Aorta (tissue), 5 donors: Measurements from ENCODE around the gene MYO5C. TPM values are rescaled to one million over a fixed set of nuclear protein-coding genes. Genes with fewer than 3 reads are reported as not detected.
"Not testable (repeated sequence)": the region's sequence is repeated elsewhere in the genome, so short reads cannot be mapped to it uniquely, and the experiment has no call there.

Source experiments
- ATAC-seq: fragments of 200-7000 bp; cut with Tn5 transposase; one replicate; pipeline ENCODE4 v1.9.1; 2022; ENCODE audit warnings: moderate library complexity; ENCODE audit not compliant: low FRiP score
- DNase-seq, 2 donors: peaks; one replicate each; pipeline ENCODE4 v3.0.0-alpha.2; 2020
- H3K27ac ChIP-seq, 2 donors: one replicate each; pipeline ENCODE4 v1.5.1; 2013; ENCODE audit warnings: low read length in 2 of 2, mild to moderate bottlenecking in 2 of 2, moderate library complexity in 2 of 2, control low read depth in 1 of 2, inconsistent platforms in 1 of 2, low read depth in 1 of 2
- H3K27me3 ChIP-seq, 2 donors: one replicate each; pipeline ENCODE4 v1.6.1; 2013; ENCODE audit warnings: control low read depth in 1 of 2, low read length in 1 of 2, mild to moderate bottlenecking in 1 of 2, moderate library complexity in 1 of 2; ENCODE audit not compliant: insufficient read depth in 2 of 2, control insufficient read depth in 1 of 2
- H3K36me3 ChIP-seq, 2 donors: one replicate each; pipeline ENCODE4 v1.6.1; 2013; ENCODE audit warnings: control low read depth in 1 of 2, low read length in 1 of 2, mild to moderate bottlenecking in 1 of 2; ENCODE audit not compliant: insufficient read depth in 2 of 2, control insufficient read depth in 1 of 2
- H3K4me1 ChIP-seq, 2 donors: one replicate each; pipeline ENCODE4 v1.6.1; 2013; ENCODE audit warnings: low read length in 2 of 2, control low read depth in 1 of 2, mild to moderate bottlenecking in 1 of 2, moderate library complexity in 1 of 2; ENCODE audit not compliant: insufficient read depth in 2 of 2, control insufficient read depth in 1 of 2
- H3K4me3 ChIP-seq, 2 donors: one replicate each; pipeline ENCODE4 v1.5.1; 2013; ENCODE audit warnings: low read length in 2 of 2, control low read depth in 1 of 2, mild to moderate bottlenecking in 1 of 2
- H3K9me3 ChIP-seq: one replicate; pipeline ENCODE4 v1.6.1; 2013; ENCODE audit warnings: mild to moderate bottlenecking, low read length; ENCODE audit not compliant: control insufficient read depth
- WGBS, 2 donors: extraction: QIAGEN DNeasy Blood & Tissue Kit; methylation state at CpG; one replicate each; pipeline ENCODE4 v1.1.7; 2013; 5-methylcytosine and 5-hydroxymethylcytosine counted together
- intact Hi-C, 2 donors: fragments of 100-400 bp; cut with DNase I; formaldehyde crosslinking; loops; one replicate each; pipeline versions ENCODE4 v1.14.2 to v1.15.0; 2022
- polyA plus RNA-seq, 2 donors: library from polyadenylated mRNA; stranded (reverse); fragments of 200-250 nt; gene quantifications; one replicate each; pipeline ENCODE4 v1.2.3, GENCODE V29; 2013
- total RNA-seq, 2 donors: library from RNA; stranded (reverse); fragmentation: NEBNext Ultra II Directional; extraction: Animal tissue kit (Norgen Biotek cat#: 25700); gene quantifications; one replicate each; pipeline ENCODE4 v1.2.1, GENCODE V29; 2021
- donor health status: healthy with polysubstance abuse.
- donor health status: Bipolar disorder and iron deficiency.
- donor health status: DM: no; HTN: no; CAD: no.
- donor health status: DM: no; HTN: no; CAD: no.
- donor health status: DM: yes; HTN: yes; CAD: no.

MYO5C gene
- total and polyA plus RNA-seq, 4 donors = 0.08 to 15.3 (median 4.8) TPM

DNA sequence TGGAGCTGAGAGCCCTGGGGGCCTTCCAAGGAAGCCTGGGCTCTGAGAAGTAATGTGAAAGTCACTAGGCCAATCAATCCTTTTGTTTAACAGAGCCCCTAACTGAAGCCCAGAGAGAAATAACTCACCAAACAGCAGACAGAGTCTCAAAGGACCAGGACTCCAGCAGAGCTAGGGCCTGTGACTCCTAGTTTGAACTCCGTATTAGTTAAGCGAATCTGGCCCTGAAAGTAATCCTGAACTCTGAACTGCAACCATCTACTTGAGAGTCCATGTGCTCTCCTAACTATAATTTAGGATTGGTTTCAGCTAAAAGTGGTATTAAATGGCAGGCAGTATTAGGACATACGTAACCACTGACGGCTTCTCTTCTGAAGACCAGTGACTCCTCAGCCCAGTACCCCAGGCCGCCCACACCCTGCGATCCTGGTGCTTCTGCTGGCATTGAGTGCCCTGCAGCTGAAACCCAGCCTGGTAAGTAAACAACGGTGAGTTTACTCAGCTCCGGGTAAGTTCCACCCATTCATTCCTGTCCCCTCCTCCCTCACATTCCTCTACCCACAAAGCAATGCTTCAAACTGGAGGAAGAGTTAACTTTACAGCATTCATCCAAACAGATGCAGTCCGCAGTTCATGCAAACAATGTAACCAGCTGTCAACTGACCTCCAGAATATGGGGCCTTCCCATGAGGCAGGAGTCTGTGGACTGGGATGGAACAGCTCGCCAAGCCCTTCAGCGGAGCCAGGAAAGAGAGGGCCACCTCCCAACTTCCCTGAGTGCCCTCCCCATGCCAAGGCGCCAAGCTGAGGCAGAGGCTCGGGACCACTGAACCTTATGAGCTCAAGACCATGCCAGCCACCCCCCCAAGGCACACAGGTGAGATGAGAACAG, 7.3 kb downstream of the MYO5C start:
- DNase-seq (no peak), ATAC-seq (peak; percentile 29)
- Histone ChIP-seq H3K9me3 (no peaks in the 10 kb centered on the region), H3K4me3 (no peak overlapping the region), H3K4me1 (no peaks in the 10 kb centered on the region), H3K36me3 (no peaks in the 10 kb centered on the region), H3K27ac (no peak overlapping the region), H3K27me3 (no peaks in the 10 kb centered on the region)
- WGBS, 2 donors = 80 to 81% methylated on average over 13 of the region's 13 CpGs
- intact Hi-C loops = no loop called here

- Histone ChIP-seq H3K4me1 (no peaks in the 10 kb centered on the region), H3K9me3 (no peaks in the 10 kb centered on the region), H3K27ac (no peak overlapping the region), H3K27me3 (no peaks in the 10 kb centered on the region), H3K36me3 (no peaks in the 10 kb centered on the region), H3K4me3 (no peak overlapping the region)
- no peak for ATAC-seq
- intact Hi-C loops = no loop called here
- 90 to 92% methylated on average over 7 of the region's 7 CpGs for WGBS, 2 donors
- DNase-seq = no peak
These were observed 8.5 kb downstream of the MYO5C start for GRCh38 chr15:52287114-52287513.

DNA sequence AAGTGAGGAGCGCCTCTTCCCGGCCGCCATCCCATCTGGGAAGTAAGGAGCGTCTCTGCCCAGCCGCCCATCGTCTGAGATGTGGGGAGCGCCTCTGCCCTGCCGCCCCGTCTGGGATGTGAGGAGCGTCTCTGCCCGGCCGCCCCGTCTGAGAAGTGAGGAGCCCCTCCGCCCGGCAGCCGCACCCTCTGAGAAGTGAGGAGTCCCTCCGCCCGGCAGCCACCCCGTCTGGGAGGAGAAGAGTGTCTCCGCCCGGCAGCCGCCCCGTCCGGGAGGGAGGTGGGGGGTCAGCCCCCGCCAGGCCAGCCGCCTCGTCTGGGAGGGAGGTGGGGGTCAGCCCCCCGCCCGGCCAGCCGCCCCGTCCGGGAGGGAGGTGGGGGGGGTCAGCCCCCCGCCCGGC, 9.7 kb downstream of the MYO5C start:
- DNase-seq, H3K36me3 ChIP-seq, H3K27ac ChIP-seq, H3K27me3 ChIP-seq, intact Hi-C loops, H3K9me3 ChIP-seq, ATAC-seq, H3K4me3 ChIP-seq, H3K4me1 ChIP-seq: not testable (repeated sequence)
- 96 to 98% methylated on average over 16 to 32 of the region's 34 CpGs for WGBS, 2 donors

- ATAC-seq (no peak), DNase-seq (no peak)
- H3K4me1 ChIP-seq = no peaks in the 10 kb centered on the region
- no peak overlapping the region for H3K4me3 ChIP-seq
- H3K9me3 ChIP-seq = no peaks in the 10 kb centered on the region
- intact Hi-C loops = no loop called here
- no peak overlapping the region for H3K27ac ChIP-seq
- WGBS, 2 donors = 85 to 86% methylated on average over 3 of the region's 3 CpGs
- no peaks in the 10 kb centered on the region for H3K36me3 ChIP-seq
- H3K27me3 ChIP-seq = no peaks in the 10 kb centered on the region
These were observed 11.4 kb downstream of the MYO5C start for GRCh38 chr15:52284164-52284563.

- ATAC-seq = no peak
- Histone ChIP-seq H3K4me1 (no peaks in the 10 kb centered on the region), H3K36me3 (no peaks in the 10 kb centered on the region), H3K4me3 (no peak overlapping the region), H3K27me3 (no peaks in the 10 kb centered on the region), H3K27ac (no peak overlapping the region), H3K9me3 (no peaks in the 10 kb centered on the region)
- DNase-seq = no peak
- intact Hi-C loops = no loop called here
- WGBS, 2 donors = 75 to 76% methylated on average over 6 of the region's 6 CpGs
These were observed 12.3 kb downstream of the MYO5C start for GRCh38 chr15:52283281-52283680.

- DNase-seq = no peak
- WGBS, 2 donors = 94% methylated on average over 14 of the region's 14 CpGs
- no peak for ATAC-seq
- H3K4me3 ChIP-seq = no peak overlapping the region
- H3K27me3 ChIP-seq = no peaks in the 10 kb centered on the region
- no peaks in the 10 kb centered on the region for H3K36me3 ChIP-seq
- intact Hi-C loops = no loop called here
- no peaks in the 10 kb centered on the region for H3K4me1 ChIP-seq
- no peak overlapping the region for H3K27ac ChIP-seq
- H3K9me3 ChIP-seq = no peaks in the 10 kb centered on the region
These were observed 13.2 kb downstream of the MYO5C start for GRCh38 chr15:52282418-52282817.

DNA sequence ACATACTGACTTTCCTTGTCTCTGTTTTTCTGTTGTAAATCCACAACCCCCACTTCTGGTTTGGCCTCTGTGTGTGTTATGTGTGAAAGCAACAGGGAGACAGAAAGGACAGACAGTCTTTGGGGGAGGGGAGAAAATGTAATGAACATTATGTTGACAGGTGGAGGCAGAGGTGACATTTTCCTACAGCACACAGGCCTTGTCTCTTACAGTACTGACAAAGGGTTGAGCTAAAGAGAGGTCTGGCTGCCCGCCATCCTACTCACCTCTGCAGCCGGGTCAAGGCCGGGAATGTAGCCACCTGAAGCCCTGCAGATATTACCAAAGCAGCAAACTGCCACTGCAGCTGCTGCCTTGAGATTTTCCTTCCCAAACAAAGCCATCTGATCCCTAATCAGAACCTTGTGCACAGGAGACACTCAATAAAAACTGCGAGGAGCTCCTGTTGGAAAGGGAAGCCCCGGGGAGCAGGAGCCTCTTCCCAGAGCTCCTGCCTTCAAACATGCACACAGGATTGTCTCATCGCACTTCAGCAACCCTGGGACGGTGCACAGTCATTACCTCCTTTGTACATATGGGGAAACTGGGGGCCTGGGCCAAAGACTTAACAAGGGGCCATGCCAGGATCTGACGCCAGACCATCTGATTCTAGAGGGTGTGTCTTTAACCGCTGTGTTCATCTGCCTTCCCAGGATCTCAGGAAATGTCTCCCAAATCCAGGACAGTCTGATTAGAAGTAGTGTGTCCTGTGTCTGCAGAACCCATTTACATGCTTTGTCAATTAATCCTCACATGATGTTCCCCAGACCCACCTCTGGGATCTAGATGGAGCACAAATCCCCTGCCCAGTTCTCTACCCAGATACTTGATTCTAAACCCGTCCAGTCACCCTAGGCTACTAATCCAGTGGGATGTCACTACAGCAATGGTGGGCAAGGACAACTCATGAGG, 14.2 kb downstream of the MYO5C start:
- DNase-seq (no peak), ATAC-seq (no peak)
- Histone ChIP-seq H3K4me1 (no peaks in the 10 kb centered on the region), H3K36me3 (no peaks in the 10 kb centered on the region), H3K4me3 (no peak overlapping the region), H3K9me3 (no peaks in the 10 kb centered on the region), H3K27me3 (no peaks in the 10 kb centered on the region), H3K27ac (no peak overlapping the region)
- 89 to 91% methylated on average over 10 of the region's 10 CpGs for WGBS, 2 donors
- intact Hi-C loops = no loop called here

DNA sequence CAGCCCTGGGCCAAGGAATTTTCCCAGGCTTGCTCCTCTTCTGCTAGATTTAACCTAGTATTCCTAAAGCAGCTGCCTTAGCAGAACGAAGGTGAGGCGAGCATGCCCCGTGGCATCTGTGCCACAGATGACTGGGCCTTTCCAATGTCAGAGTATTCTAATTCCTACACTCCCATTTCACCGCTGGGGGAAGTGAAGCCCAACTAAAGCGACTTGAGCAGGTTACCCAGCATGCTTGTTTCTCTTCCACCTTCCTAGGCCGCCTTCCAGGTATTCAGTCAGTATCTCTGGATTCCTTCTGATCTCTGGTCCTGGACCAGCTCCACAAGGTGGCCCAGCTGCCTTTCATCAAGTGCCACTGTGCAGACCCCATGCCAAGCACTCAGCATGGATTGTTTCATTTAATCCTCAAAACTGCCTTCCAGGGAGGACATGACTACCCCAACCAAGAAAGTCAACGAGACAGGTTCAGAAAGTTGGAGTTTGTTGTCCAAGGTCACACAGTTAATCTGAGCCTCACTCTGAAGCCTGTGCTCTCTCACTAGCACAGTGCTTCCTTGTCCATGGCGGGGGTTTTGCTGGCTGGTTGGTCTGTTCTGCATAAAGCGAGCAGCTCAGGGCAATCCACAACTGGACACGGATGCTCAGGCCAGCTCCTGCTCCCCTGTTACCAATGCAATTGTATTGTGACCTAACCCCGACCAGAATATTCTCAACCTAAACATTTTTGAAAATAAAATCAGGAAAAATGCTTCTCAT, 15.1 kb downstream of the MYO5C start:
- H3K27me3 ChIP-seq = no peaks in the 10 kb centered on the region
- 90 to 95% methylated on average over 11 of the region's 11 CpGs for WGBS, 2 donors
- H3K9me3 ChIP-seq = no peaks in the 10 kb centered on the region
- H3K4me1 ChIP-seq = no peaks in the 10 kb centered on the region
- no peak for ATAC-seq
- intact Hi-C loops = no loop called here
- no peak overlapping the region for H3K4me3 ChIP-seq
- no peaks in the 10 kb centered on the region for H3K36me3 ChIP-seq
- no peak overlapping the region for H3K27ac ChIP-seq
- DNase-seq = no peak
